IMR-90 (cell line): ENCODE data around the gene KCNJ4. TPM values are rescaled to one million over a fixed set of nuclear protein-coding genes. Genes with fewer than 3 reads are reported as not detected.

ENCODE experiments used
- ATAC-seq: fragments of 200-7000 bp; cut with Tn5 transposase; 2 replicates; pipeline ENCODE4 v1.9.1; 2020; ENCODE audit warnings: low read depth, mild to moderate bottlenecking, moderate library complexity
- BruUV-seq: library from RNA; stranded (reverse); fragments of 400-500 nt; replicated peaks from 2 replicates; lab custom pipeline; 2021; lab: Mats Ljungman, UMichigan
- CTCF ChIA-PET: fragments of 300-600 bp; formaldehyde crosslinking; extraction: SDS; loops from one replicate; lab custom pipeline; 2021; ENCODE audit warnings: antibody characterized with exemption; lab: Yijun Ruan, JAX
- POLR2A ChIA-PET: fragments of 300-600 bp; sonication (Branson Sonifier 250); formaldehyde crosslinking; loops from one replicate; lab custom pipeline; 2022; ENCODE audit warnings: antibody characterized with exemption; ENCODE audit not compliant: unreplicated experiment; lab: Charles Lee
- DNase-seq: peaks from one replicate; pipeline ENCODE4 v3.0.0; 2013
- H2AFZ ChIP-seq: replicated peaks from 2 replicates; pipeline ENCODE3; 2013; ENCODE audit warnings: low read length, mild to moderate bottlenecking; ENCODE audit not compliant: poor library complexity
- H2AK5ac ChIP-seq: 2 replicates; pipeline ENCODE4 v1.6.1; 2013; ENCODE audit warnings: low read depth, low read length, inconsistent platforms
- H2AK9ac ChIP-seq: replicated peaks from 2 replicates; pipeline ENCODE3; 2013; ENCODE audit warnings: mild to moderate bottlenecking, low read depth, low read length, moderate library complexity; ENCODE audit not compliant: poor library complexity
- H2BK120ac ChIP-seq: 2 replicates; pipeline ENCODE4 v1.6.1; 2013; ENCODE audit warnings: low read depth, low read length, inconsistent platforms
- H2BK15ac ChIP-seq: 3 replicates; pipeline ENCODE4 v1.6.1; 2013; ENCODE audit warnings: low read depth, low read length, inconsistent platforms
- H2BK20ac ChIP-seq: 2 replicates; pipeline ENCODE4 v1.6.1; 2013; ENCODE audit warnings: low read depth, mild to moderate bottlenecking, inconsistent platforms, low read length, moderate library complexity
- H2BK5ac ChIP-seq: 2 replicates; pipeline ENCODE4 v1.6.1; 2013; ENCODE audit warnings: mild to moderate bottlenecking, low read depth, low read length, inconsistent platforms; ENCODE audit not compliant: poor library complexity, severe bottlenecking
- H3K14ac ChIP-seq: replicated peaks from 2 replicates; pipeline ENCODE4 v1.6.1; 2013; ENCODE audit warnings: low read depth, low read length, inconsistent platforms
- H3K18ac ChIP-seq: 2 replicates; pipeline ENCODE4 v1.6.1; 2013; ENCODE audit warnings: low read depth, low read length, control low read depth
- H3K23ac ChIP-seq: 2 replicates; pipeline ENCODE4 v1.6.1; 2013; ENCODE audit warnings: low read depth, low read length, inconsistent platforms
- H3K27ac ChIP-seq: 2 replicates; pipeline ENCODE4 v1.5.1; 2013; ENCODE audit warnings: mild to moderate bottlenecking, control low read depth, low read length; ENCODE audit not compliant: insufficient read depth
- H3K27me3 ChIP-seq: 2 replicates; pipeline ENCODE4 v1.6.1; 2013; ENCODE audit warnings: low read length; ENCODE audit not compliant: control insufficient read depth, insufficient read depth
- H3K36me3 ChIP-seq: 2 replicates; pipeline ENCODE4 v1.6.1; 2013; ENCODE audit warnings: low read length, mixed read lengths; ENCODE audit not compliant: control insufficient read depth, insufficient read depth
- H3K4ac ChIP-seq: 2 replicates; pipeline ENCODE4 v1.6.1; 2013; ENCODE audit warnings: low read depth, low read length, inconsistent platforms
- H3K4me1 ChIP-seq: 2 replicates; pipeline ENCODE4 v1.6.1; 2013; ENCODE audit warnings: low read length, mixed read lengths; ENCODE audit not compliant: control insufficient read depth, insufficient read depth
- H3K4me2 ChIP-seq: 2 replicates; pipeline ENCODE4 v1.6.1; 2013; ENCODE audit warnings: low read depth, mild to moderate bottlenecking, control low read depth, low read length, moderate library complexity
- H3K4me3 ChIP-seq: 2 replicates; pipeline ENCODE4 v1.5.1; 2013; ENCODE audit warnings: low read depth, mild to moderate bottlenecking, control low read depth, low read length, moderate library complexity; ENCODE audit not compliant: insufficient read depth
- H3K56ac ChIP-seq: 2 replicates; pipeline ENCODE4 v1.6.1; 2013; ENCODE audit warnings: low read length, inconsistent platforms; ENCODE audit not compliant: insufficient read depth; ENCODE audit errors: extremely low read depth
- H3K79me1 ChIP-seq, 2 experiments: 2 replicates each; pipeline ENCODE4 v1.6.1; 2013; ENCODE audit warnings: low read length in 2 of 2, inconsistent platforms in 1 of 2, low read depth in 1 of 2
- H3K9ac ChIP-seq: 2 replicates; pipeline ENCODE4 v1.6.1; 2013; ENCODE audit warnings: low read depth, low read length, control low read depth
- H3K9me1 ChIP-seq: 2 replicates; pipeline ENCODE4 v1.6.1; 2013; ENCODE audit warnings: low read length, inconsistent platforms; ENCODE audit not compliant: insufficient read depth
- H3K9me3 ChIP-seq: 2 replicates; pipeline ENCODE4 v1.6.1; 2013; ENCODE audit warnings: low read length; ENCODE audit not compliant: control insufficient read depth, insufficient read depth
- H4K20me1 ChIP-seq: 2 replicates; pipeline ENCODE4 v1.6.1; 2013; ENCODE audit warnings: low read length, inconsistent platforms; ENCODE audit not compliant: insufficient read depth
- H4K5ac ChIP-seq: 2 replicates; pipeline ENCODE4 v1.6.1; 2013; ENCODE audit warnings: mild to moderate bottlenecking, low read depth, low read length, control low read depth
- H4K8ac ChIP-seq, 2 experiments: 2 replicates each; pipeline ENCODE4 v1.6.1; 2013; ENCODE audit warnings: low read depth in 2 of 2, low read length in 2 of 2, control low read depth in 1 of 2, inconsistent platforms in 1 of 2
- H4K91ac ChIP-seq: 2 replicates; pipeline ENCODE4 v1.6.1; 2013; ENCODE audit warnings: low read depth, low read length, inconsistent platforms; ENCODE audit not compliant: insufficient read depth
- CEBPB ChIP-seq: IDR thresholded peaks from 2 replicates; pipeline ENCODE4 v1.6.1; 2012; ENCODE audit warnings: low read depth, low read length, improper control_type of control experiment
- CHD1 ChIP-seq: IDR thresholded peaks from 2 replicates; pipeline ENCODE4 v1.6.1; 2012; ENCODE audit warnings: low read depth, low read length, improper control_type of control experiment
- FOS ChIP-seq: fragments of 150-350 bp; IDR thresholded peaks from 2 replicates; pipeline ENCODE4 v1.6.1; 2016; ENCODE audit warnings: low read depth, low read length
- MAFK ChIP-seq: IDR thresholded peaks from 2 replicates; pipeline ENCODE4 v1.6.1; 2012; ENCODE audit warnings: low read depth, low read length, improper control_type of control experiment
- MAZ ChIP-seq: IDR thresholded peaks from 2 replicates; pipeline ENCODE4 v1.6.1; 2012; ENCODE audit warnings: low read depth, mild to moderate bottlenecking, low read length, improper control_type of control experiment, moderate library complexity, borderline replicate concordance
- MXI1 ChIP-seq: IDR thresholded peaks from 2 replicates; pipeline ENCODE4 v1.6.1; 2012; ENCODE audit warnings: low read depth, mild to moderate bottlenecking, low read length, moderate library complexity, borderline replicate concordance
- NFE2L2 ChIP-seq: fragments of 150-350 bp; IDR thresholded peaks from 2 replicates; pipeline ENCODE4 v1.6.1; 2016; ENCODE audit warnings: low read depth, mild to moderate bottlenecking, low read length
- POLR2A ChIP-seq: IDR thresholded peaks from 2 replicates; pipeline ENCODE4 v1.6.1; 2012; ENCODE audit warnings: mild to moderate bottlenecking, low read depth, low read length
- RAD21 ChIP-seq: IDR thresholded peaks from 2 replicates; pipeline ENCODE4 v1.6.1; 2012; ENCODE audit warnings: low read length, improper control_type of control experiment
- RCOR1 ChIP-seq: IDR thresholded peaks from 2 replicates; pipeline ENCODE4 v1.6.1; 2012; ENCODE audit warnings: mild to moderate bottlenecking, low read length, improper control_type of control experiment; ENCODE audit not compliant: insufficient replicate concordance
- RFX5 ChIP-seq: IDR thresholded peaks from 2 replicates; pipeline ENCODE4 v1.8.0; 2012; ENCODE audit warnings: low read depth, mild to moderate bottlenecking, low read length, moderate library complexity
- SMC3 ChIP-seq: fragments of 150-350 bp; IDR thresholded peaks from 2 replicates; pipeline ENCODE4 v1.6.1; 2016; ENCODE audit warnings: low read depth, mild to moderate bottlenecking, antibody characterized with exemption, low read length, moderate library complexity
- WGBS, 2 experiments: methylation state at CpG; one replicate each; pipeline versions ENCODE4 v1.1.5 to v1.1.7; 2013; ENCODE audit warnings: missing lambda C conversion rate in 2 of 2; ENCODE audit not compliant: insufficient read length in 1 of 2; ENCODE audit errors: extremely low coverage in 2 of 2; 5-methylcytosine and 5-hydroxymethylcytosine counted together
- dilution Hi-C: fragments of 300-500 bp; cut with HindIII; formaldehyde crosslinking; loops from one replicate; pipeline ENCODE4 v1.14.3; 2018; ENCODE audit warnings: low sequenced_read_pairs; ENCODE audit not compliant: unreplicated experiment
- in situ Hi-C: fragments of 300-500 bp; cut with MboI; formaldehyde crosslinking; loops from 3 replicates; pipeline ENCODE4 v1.14.3; 2019; ENCODE audit warnings: low sequenced_read_pairs, inconsistent platforms, mixed read lengths
- intact Hi-C: fragments of 100-400 bp; cut with micrococcal nuclease; formaldehyde crosslinking; loops from 2 replicates; pipeline ENCODE4 v1.10.0; 2022
- polyA plus RNA-seq, 3 experiments: library from polyadenylated mRNA; depleted of rRNA; stranded (reverse); fragments of >200 nt; gene quantifications; 2 replicates each; pipeline ENCODE4 v1.2.3, GENCODE V29; 2012; ENCODE audit warnings: low replicate concordance in 1 of 3
- total RNA-seq: library from RNA; depleted of rRNA; stranded (reverse); fragments of >200 nt; gene quantifications from 2 replicates; pipeline ENCODE4 v1.2.3, GENCODE V29; 2012
- TF ChIP-seq, protein P1 (sequence below): fragments of 150-350 bp; IDR thresholded peaks from 2 replicates; pipeline ENCODE4 v1.6.1; 2017; ENCODE audit warnings: mild to moderate bottlenecking, antibody characterized with exemption, low read length, low read depth
- TF ChIP-seq, protein P2 (sequence below): fragments of 150-350 bp; IDR thresholded peaks from 2 replicates; pipeline ENCODE4 v1.6.1; 2016; ENCODE audit warnings: low read depth, mild to moderate bottlenecking, low read length, moderate library complexity, borderline replicate concordance

The KCNJ4 gene
- total and polyA plus RNA-seq, 2 of the 4 experiments (the other 2 are of a cell fraction), result not detected

DNA sequence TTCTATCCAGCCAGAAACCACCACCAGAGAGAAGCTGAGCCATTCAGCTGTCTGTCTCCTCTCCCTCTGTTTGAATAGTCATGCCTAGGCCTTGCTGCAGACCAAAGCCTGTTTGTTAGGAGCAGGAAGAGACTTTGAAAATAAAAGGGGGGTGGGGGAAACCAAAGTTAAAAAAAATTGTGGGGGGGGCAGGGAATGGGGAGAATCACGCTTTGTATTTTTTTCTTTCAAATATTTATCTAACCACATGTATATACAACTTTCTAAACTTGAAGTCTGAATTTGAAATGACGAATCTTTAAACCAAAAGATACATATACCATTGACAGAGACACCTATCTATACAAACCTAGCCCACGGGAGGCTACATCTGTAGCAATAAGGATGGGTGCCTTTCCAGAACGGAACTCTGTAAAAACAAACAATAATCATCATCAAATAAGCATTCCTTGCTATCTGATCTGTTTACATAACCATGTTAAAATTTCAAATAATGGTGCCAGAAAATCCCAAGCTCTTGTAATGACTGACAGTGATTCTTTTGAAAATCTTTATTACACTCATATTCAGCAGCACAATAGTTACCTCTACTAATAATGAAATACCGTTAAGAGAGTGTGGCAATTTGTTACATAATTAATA lies 36.8 kb upstream of the KCNJ4 start:
- H2AK9ac ChIP-seq, result no peak overlapping the region
- no peak overlapping the region for H2BK20ac ChIP-seq
- DNase-seq (peak; percentile 50), ATAC-seq (peak; percentile 46)
- H4K8ac ChIP-seq, result no peak overlapping the region
- CTCF ChIA-PET, result no interaction called here
- H2BK15ac ChIP-seq, result no peak overlapping the region
- no peak overlapping the region for H3K18ac ChIP-seq
- H3K23ac ChIP-seq, result no peak overlapping the region
- H3K4me2 ChIP-seq, result no peak overlapping the region
- no peak overlapping the region for H3K56ac ChIP-seq
- H3K14ac ChIP-seq, result no peak overlapping the region
- H2AFZ ChIP-seq, result no peak overlapping the region
- no TSS peak for BruUV-seq
- intact Hi-C loops, result no loop called here
- H4K91ac ChIP-seq, result no peak overlapping the region
- POLR2A ChIA-PET, result interaction anchor here (0.5 kb wide), 1 partner anchor 19 kb away, joined by 3 read pairs; no protein-coding TSS in a partner anchor
- in situ Hi-C loops, result no loop called here
- H2AK5ac ChIP-seq, result no peak overlapping the region
- H3K4me1 ChIP-seq, result peaks cover 23% of the 10 kb centered on the region
- H3K79me1 ChIP-seq, result peaks cover 36 to 81% of the 10 kb centered on the region in 2 experiments
- H3K9me3 ChIP-seq, result no peaks in the 10 kb centered on the region
- no peaks in the 10 kb centered on the region for H3K27me3 ChIP-seq
- H3K4me3 ChIP-seq, result no peak overlapping the region
- peaks cover 22% of the 10 kb centered on the region for H3K9me1 ChIP-seq
- peak overlapping the region; percentile 10; the same call in 1 of the 2 replicates for H3K27ac ChIP-seq
- H4K5ac ChIP-seq, result no peak overlapping the region
- peaks cover 94% of the 10 kb centered on the region for H4K20me1 ChIP-seq
- H3K36me3 ChIP-seq, result peaks cover 70% of the 10 kb centered on the region
- H3K4ac ChIP-seq, result no peak overlapping the region
- H3K9ac ChIP-seq, result no peak overlapping the region
- TF ChIP-seq RFX5 (no peak), MAZ (no peak), NFE2L2 (no peak), FOS (no peak), CHD1 (no peak), RAD21 (no peak), MXI1 (no peak), MAFK (no peak), SMC3 (no peak), CEBPB (no peak), POLR2A (no peak), RCOR1 (no peak)
- TF ChIP-seq, protein P1, sequence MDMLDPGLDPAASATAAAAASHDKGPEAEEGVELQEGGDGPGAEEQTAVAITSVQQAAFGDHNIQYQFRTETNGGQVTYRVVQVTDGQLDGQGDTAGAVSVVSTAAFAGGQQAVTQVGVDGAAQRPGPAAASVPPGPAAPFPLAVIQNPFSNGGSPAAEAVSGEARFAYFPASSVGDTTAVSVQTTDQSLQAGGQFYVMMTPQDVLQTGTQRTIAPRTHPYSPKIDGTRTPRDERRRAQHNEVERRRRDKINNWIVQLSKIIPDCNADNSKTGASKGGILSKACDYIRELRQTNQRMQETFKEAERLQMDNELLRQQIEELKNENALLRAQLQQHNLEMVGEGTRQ, result no peak
- TF ChIP-seq, protein P2, sequence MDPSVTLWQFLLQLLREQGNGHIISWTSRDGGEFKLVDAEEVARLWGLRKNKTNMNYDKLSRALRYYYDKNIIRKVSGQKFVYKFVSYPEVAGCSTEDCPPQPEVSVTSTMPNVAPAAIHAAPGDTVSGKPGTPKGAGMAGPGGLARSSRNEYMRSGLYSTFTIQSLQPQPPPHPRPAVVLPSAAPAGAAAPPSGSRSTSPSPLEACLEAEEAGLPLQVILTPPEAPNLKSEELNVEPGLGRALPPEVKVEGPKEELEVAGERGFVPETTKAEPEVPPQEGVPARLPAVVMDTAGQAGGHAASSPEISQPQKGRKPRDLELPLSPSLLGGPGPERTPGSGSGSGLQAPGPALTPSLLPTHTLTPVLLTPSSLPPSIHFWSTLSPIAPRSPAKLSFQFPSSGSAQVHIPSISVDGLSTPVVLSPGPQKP, result no peak
- dilution Hi-C loops, result no loop called here
- H2BK120ac ChIP-seq, result no peak overlapping the region
- WGBS, 2 experiments, result no CpG with 5 or more reads among the region's 5 CpGs
- peak overlapping the region; percentile 21 for H2BK5ac ChIP-seq
